Bronchial epithelial cell (primary cell): ENCODE data around the gene CAMK2G. TPM values are rescaled to one million over a fixed set of nuclear protein-coding genes. Genes with fewer than 3 reads are reported as not detected.

Source experiments
- DNase-seq: peaks from one replicate; pipeline ENCODE4 v3.0.0-alpha.2; 2010; ENCODE audit warnings: low read depth
- FAIRE-seq: peaks from 2 replicates; lab custom pipeline; 2011; peaks lifted over from hg19 to GRCh38; lab: Jason Lieb, UNC
- H3K27me3 ChIP-seq: 2 replicates; pipeline ENCODE4 v1.5.1; 2011; ENCODE audit warnings: low read length; ENCODE audit not compliant: control insufficient read depth, insufficient read depth
- H3K36me3 ChIP-seq: 2 replicates; pipeline ENCODE4 v1.5.1; 2011; ENCODE audit warnings: low read length; ENCODE audit not compliant: control insufficient read depth, insufficient read depth
- H3K4me3 ChIP-seq: 2 replicates; pipeline ENCODE4 v1.5.1; 2011; ENCODE audit warnings: mild to moderate bottlenecking, low read depth, low read length, control low read depth
- total RNA-seq: library from RNA; depleted of rRNA; stranded (reverse); fragments of >200 nt; gene quantifications from 2 replicates; pipeline ENCODE4 v1.2.1, GENCODE V29; 2014
- TF ChIP-seq, protein P1 (sequence below): IDR thresholded peaks from 2 replicates; pipeline ENCODE4 v1.5.1; 2011; ENCODE audit warnings: mild to moderate bottlenecking, moderate library complexity, low read length, control low read depth, inconsistent platforms; ENCODE audit not compliant: insufficient read depth, severe bottlenecking

CAMK2G gene
- total RNA-seq, 1 donor from 2014 or later = 13.4 TPM

DNA sequence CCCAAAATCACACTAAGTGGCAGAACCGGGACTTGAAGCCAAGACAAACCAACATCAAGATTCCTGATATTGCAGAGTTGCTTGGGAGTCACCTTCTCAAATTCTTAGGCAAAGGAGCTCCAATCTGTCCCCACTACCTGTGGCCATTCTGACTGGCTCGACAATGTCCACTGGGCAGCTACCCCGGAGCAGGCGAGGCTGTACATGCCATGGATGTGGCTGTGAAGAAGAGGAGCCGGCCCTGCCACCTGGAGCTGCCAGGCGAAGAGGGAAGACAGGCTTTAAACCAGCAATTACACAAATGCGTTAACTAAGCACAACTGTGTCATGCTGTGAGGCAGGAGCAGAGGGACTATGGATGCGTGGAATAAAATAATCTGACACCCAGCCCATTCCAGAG, 18.1 kb downstream of the CAMK2G start:
- DNase-seq (no peak), FAIRE-seq (no peak)
- peaks cover 12% of the 10 kb centered on the region for H3K36me3 ChIP-seq
- H3K4me3 ChIP-seq = no peak overlapping the region
- TF ChIP-seq, protein P1, sequence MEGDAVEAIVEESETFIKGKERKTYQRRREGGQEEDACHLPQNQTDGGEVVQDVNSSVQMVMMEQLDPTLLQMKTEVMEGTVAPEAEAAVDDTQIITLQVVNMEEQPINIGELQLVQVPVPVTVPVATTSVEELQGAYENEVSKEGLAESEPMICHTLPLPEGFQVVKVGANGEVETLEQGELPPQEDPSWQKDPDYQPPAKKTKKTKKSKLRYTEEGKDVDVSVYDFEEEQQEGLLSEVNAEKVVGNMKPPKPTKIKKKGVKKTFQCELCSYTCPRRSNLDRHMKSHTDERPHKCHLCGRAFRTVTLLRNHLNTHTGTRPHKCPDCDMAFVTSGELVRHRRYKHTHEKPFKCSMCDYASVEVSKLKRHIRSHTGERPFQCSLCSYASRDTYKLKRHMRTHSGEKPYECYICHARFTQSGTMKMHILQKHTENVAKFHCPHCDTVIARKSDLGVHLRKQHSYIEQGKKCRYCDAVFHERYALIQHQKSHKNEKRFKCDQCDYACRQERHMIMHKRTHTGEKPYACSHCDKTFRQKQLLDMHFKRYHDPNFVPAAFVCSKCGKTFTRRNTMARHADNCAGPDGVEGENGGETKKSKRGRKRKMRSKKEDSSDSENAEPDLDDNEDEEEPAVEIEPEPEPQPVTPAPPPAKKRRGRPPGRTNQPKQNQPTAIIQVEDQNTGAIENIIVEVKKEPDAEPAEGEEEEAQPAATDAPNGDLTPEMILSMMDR = no peak
- H3K27me3 ChIP-seq = no peaks in the 10 kb centered on the region

DNA sequence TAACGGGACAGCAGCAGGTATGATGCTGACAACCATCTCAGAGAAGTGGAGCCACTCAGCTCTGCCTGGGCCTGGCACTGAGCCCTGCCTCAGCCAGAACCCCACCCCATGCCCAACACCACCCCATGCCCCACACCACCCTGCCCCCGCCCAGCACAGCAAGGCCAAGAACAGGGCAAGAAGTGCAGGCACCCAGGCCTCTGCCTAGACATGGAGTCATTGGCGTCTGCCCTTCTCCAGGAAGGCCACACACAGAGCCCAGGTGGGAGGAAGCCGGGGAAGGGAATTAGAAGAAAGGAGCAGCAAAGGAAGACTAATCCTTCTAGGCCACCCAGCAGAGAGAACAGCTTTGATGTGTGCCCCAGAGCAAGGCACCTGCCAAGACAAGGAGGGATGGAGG, 18.9 kb downstream of the CAMK2G start:
- TF ChIP-seq, protein P1 = no peak
- no peak for FAIRE-seq
- H3K4me3 ChIP-seq = no peak overlapping the region
- peaks cover 12% of the 10 kb centered on the region for H3K36me3 ChIP-seq
- no peaks in the 10 kb centered on the region for H3K27me3 ChIP-seq
- no peak for DNase-seq

- TF ChIP-seq, protein P1 = no peak
- no peak for DNase-seq
- no peak for FAIRE-seq
Measured at GRCh38 chr10:73854310-73854709, 20.0 kb downstream of the CAMK2G start.

DNA sequence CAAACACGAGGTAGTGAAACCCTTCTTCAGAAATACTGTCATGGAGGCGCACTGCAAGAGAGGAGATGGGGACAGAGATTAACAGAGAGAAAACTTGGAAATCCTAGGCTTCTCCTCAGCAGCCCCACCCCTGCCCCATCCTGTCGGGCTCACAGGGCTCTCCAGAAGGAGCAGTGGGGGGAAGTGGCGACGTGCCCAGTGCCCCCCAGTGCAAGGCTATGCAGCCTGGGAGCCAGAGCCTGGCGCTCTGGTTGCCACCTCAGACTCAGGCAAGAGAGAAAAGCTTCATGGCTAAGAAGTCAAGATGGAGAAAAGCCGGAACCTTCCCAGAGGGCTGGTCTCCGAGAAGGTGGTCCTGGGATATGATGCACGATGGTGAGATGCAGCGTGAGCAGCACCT, 21.2 kb downstream of the CAMK2G start:
- DNase-seq = no peak
- Histone ChIP-seq H3K36me3 (peaks cover 11% of the 10 kb centered on the region), H3K4me3 (no peak overlapping the region), H3K27me3 (no peaks in the 10 kb centered on the region)
- TF ChIP-seq, protein P1 = no peak
- FAIRE-seq = peak; percentile 28

More at GRCh38 chr10:73854310-73854709, 20.0 kb downstream of the CAMK2G start:
- no peaks in the 10 kb centered on the region for H3K27me3 ChIP-seq
- H3K4me3 ChIP-seq = no peak overlapping the region
- peaks cover 6% of the 10 kb centered on the region for H3K36me3 ChIP-seq

DNA sequence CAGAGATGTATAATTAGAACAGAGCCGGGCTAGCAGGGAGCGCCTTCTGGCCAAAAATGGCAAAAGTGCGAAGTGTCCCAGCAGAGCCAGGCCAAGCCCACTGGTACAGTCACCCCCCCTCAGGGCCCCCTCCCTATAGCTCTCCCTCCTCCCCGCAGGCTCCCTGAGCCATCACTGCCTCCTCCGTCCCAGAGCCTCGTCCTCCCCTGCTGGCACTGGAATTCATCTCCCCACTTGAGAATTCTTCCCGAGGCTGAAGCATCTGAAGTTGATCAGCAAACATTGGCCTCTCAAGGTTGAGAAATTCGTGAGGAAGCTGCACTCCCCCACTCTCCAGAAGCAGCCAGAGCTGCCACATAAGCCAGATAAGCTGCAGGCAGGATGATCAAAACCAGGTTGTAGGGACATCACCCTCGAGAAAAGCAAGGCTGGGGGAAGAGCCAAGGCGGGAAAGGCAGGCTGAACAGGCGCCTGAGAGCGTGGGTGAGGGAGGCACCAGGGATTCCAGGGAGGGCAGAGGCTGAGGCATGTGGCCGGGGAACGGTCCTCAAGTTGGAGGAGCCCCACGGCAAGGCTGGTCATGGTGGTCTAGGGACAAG, 23.4 kb downstream of the CAMK2G start:
- Histone ChIP-seq H3K36me3 (peaks cover 19% of the 10 kb centered on the region), H3K4me3 (no peak overlapping the region), H3K27me3 (no peaks in the 10 kb centered on the region)
- no peak for FAIRE-seq
- TF ChIP-seq, protein P1 = no peak
- DNase-seq = no peak

GRCh38 chr10:73850211-73850610, 24.1 kb downstream of the CAMK2G start:
- DNase-seq (no peak), FAIRE-seq (no peak)
- H3K4me3 ChIP-seq = no peak overlapping the region
- H3K27me3 ChIP-seq = no peaks in the 10 kb centered on the region
- TF ChIP-seq, protein P1 = no peak
- peaks cover 19% of the 10 kb centered on the region for H3K36me3 ChIP-seq
